GM18861 (cell line): ENCODE measurements around the gene MOB3A.

Experiments used
- ATAC-seq: cut with Tn5 transposase; IDR thresholded peaks from one replicate; pipeline ENCODE4 v1.9.1; 2021; ENCODE audit not compliant: unreplicated experiment

MOB3A gene

GRCh38 chr19:2059422-2060201 is 36.5 kb downstream of the MOB3A start:
- ATAC-seq: no peak

GRCh38 chr19:2058570-2059421 is 37.3 kb downstream of the MOB3A start:
- ATAC-seq: no peak

- ATAC-seq: no peak
These were observed 38.3 kb downstream of the MOB3A start for GRCh38 chr19:2057484-2058469.

GRCh38 chr19:2056837-2057192 is 39.3 kb downstream of the MOB3A start:
- no peak for ATAC-seq

GRCh38 chr19:2055931-2056836 is 39.9 kb downstream of the MOB3A start:
- no peak for ATAC-seq

GRCh38 chr19:2054763-2055162 is 41.4 kb downstream of the MOB3A start:
- no peak for ATAC-seq

GRCh38 chr19:2053601-2054389 is 42.3 kb downstream of the MOB3A start:
- no peak for ATAC-seq

GRCh38 chr19:2051773-2052704 is 44.1 kb downstream of the MOB3A start:
- ATAC-seq: no peak

- ATAC-seq: peak; percentile 39
These were observed 44.9 kb downstream of the MOB3A start, which contains the start of gene MKNK2 for GRCh38 chr19:2050991-2051772. Gene MKNK2 (minus strand): TSS chr19:2051244. CDS start chr19:2050851, 393 bp downstream.

GRCh38 chr19:2050349-2050990 is 45.7 kb downstream of the MOB3A start:
- ATAC-seq: no peak

- no peak for ATAC-seq
These were observed 46.3 kb downstream of the MOB3A start for GRCh38 chr19:2049741-2050348.

- no peak for ATAC-seq
These were observed 47.0 kb downstream of the MOB3A start for GRCh38 chr19:2048959-2049740.

GRCh38 chr19:2048104-2048958 is 47.8 kb downstream of the MOB3A start:
- no peak for ATAC-seq

GRCh38 chr19:2047449-2048103 is 48.5 kb downstream of the MOB3A start:
- ATAC-seq: no peak
